Progenitor cell of endocrine pancreas (in vitro differentiated cells): Measurements from ENCODE around the gene HPCAL1. TPM values are rescaled to one million over a fixed set of nuclear protein-coding genes. Genes with fewer than 3 reads are reported as not detected.

Experiments used
- DNase-seq: peaks from one replicate; pipeline ENCODE4 v3.0.0; 2021; ENCODE audit warnings: low spot score; ENCODE audit not compliant: unreplicated experiment
- H3K27ac Mint-ChIP-seq: 2 replicates; pipeline ENCODE4 v1.8.0; 2021; ENCODE audit warnings: mild to moderate bottlenecking, moderate library complexity, mixed read lengths
- H3K27me3 Mint-ChIP-seq: 2 replicates; pipeline ENCODE4 v1.8.0; 2021; ENCODE audit warnings: mixed read lengths
- H3K36me3 Mint-ChIP-seq: 2 replicates; pipeline ENCODE4 v1.8.0; 2022; ENCODE audit warnings: mixed read lengths; ENCODE audit not compliant: insufficient read depth
- H3K4me1 Mint-ChIP-seq: 2 replicates; pipeline ENCODE4 v1.8.0; 2021; ENCODE audit warnings: low read depth, mixed read lengths
- H3K4me3 Mint-ChIP-seq: 2 replicates; pipeline ENCODE4 v1.8.0; 2021; ENCODE audit warnings: low read depth, mild to moderate bottlenecking, moderate library complexity, mixed read lengths
- H3K9me3 Mint-ChIP-seq: 2 replicates; pipeline ENCODE4 v1.8.0; 2021; ENCODE audit warnings: low read depth, mixed read lengths
- CTCF ChIP-seq: fragments of 200-600 bp; sonication (generic); IDR thresholded peaks from one replicate; pipeline ENCODE4 v1.5.0; 2021; ENCODE audit warnings: antibody characterized with exemption, mild to moderate bottlenecking; ENCODE audit not compliant: unreplicated experiment
- total RNA-seq: library from RNA; stranded (reverse); gene quantifications from 2 replicates; pipeline ENCODE4 v1.2.1, GENCODE V29; 2021

HPCAL1 gene
- total RNA-seq, 1 donor from 2014 or later = 16.5 TPM

GRCh38 chr2:10425699-10426098 lies 123.0 kb downstream of the HPCAL1 start:
- no peaks in the 10 kb centered on the region for H3K9me3 Mint-ChIP-seq
- no peaks in the 10 kb centered on the region for H3K27me3 Mint-ChIP-seq
- no peak for TF ChIP-seq CTCF
- H3K4me1 Mint-ChIP-seq = no peaks in the 10 kb centered on the region
- no peak overlapping the region for H3K4me3 Mint-ChIP-seq
- no peak overlapping the region for H3K27ac Mint-ChIP-seq
- no peak for DNase-seq
- H3K36me3 Mint-ChIP-seq = peaks cover 1% of the 10 kb centered on the region

GRCh38 chr2:10426726-10427617 lies 124.3 kb downstream of the HPCAL1 start:
- no peak for DNase-seq
- Mint-ChIP-seq H3K36me3 (peaks cover 1% of the 10 kb centered on the region), H3K27me3 (peaks cover 4% of the 10 kb centered on the region), H3K27ac (no peak overlapping the region), H3K4me3 (no peak overlapping the region), H3K4me1 (no peaks in the 10 kb centered on the region), H3K9me3 (no peaks in the 10 kb centered on the region)
- no peak for TF ChIP-seq CTCF

GRCh38 chr2:10427618-10427949 lies 124.9 kb downstream of the HPCAL1 start:
- Mint-ChIP-seq H3K36me3 (peaks cover 1% of the 10 kb centered on the region), H3K27me3 (peaks cover 4% of the 10 kb centered on the region), H3K4me1 (no peaks in the 10 kb centered on the region), H3K4me3 (no peak overlapping the region), H3K9me3 (no peaks in the 10 kb centered on the region), H3K27ac (no peak overlapping the region)
- DNase-seq = no peak
- TF ChIP-seq CTCF = no peak

GRCh38 chr2:10428355-10428754 lies 125.7 kb downstream of the HPCAL1 start:
- DNase-seq = no peak
- Mint-ChIP-seq H3K36me3 (peaks cover 1% of the 10 kb centered on the region), H3K9me3 (no peaks in the 10 kb centered on the region), H3K4me1 (peaks cover under 1% of the 10 kb centered on the region), H3K4me3 (no peak overlapping the region), H3K27ac (no peak overlapping the region), H3K27me3 (peaks cover 8% of the 10 kb centered on the region)
- no peak for TF ChIP-seq CTCF

- Mint-ChIP-seq H3K4me1 (peaks cover 2% of the 10 kb centered on the region), H3K4me3 (no peak overlapping the region), H3K27me3 (peaks cover 10% of the 10 kb centered on the region), H3K36me3 (peaks cover 1% of the 10 kb centered on the region), H3K9me3 (no peaks in the 10 kb centered on the region), H3K27ac (no peak overlapping the region)
- no peak for TF ChIP-seq CTCF
- DNase-seq = no peak
These were observed 126.2 kb downstream of the HPCAL1 start for GRCh38 chr2:10428924-10429323.
